CD4-positive, alpha-beta T cell treated with Interleukin-17A for 4 hours (primary cell): Measurements from ENCODE around the gene PRKCE.

ENCODE experiments used
- DNase-seq: peaks from one replicate; pipeline ENCODE4 v3.0.0-alpha.2; 2020; ENCODE audit warnings: mixed read lengths

The PRKCE gene

DNA sequence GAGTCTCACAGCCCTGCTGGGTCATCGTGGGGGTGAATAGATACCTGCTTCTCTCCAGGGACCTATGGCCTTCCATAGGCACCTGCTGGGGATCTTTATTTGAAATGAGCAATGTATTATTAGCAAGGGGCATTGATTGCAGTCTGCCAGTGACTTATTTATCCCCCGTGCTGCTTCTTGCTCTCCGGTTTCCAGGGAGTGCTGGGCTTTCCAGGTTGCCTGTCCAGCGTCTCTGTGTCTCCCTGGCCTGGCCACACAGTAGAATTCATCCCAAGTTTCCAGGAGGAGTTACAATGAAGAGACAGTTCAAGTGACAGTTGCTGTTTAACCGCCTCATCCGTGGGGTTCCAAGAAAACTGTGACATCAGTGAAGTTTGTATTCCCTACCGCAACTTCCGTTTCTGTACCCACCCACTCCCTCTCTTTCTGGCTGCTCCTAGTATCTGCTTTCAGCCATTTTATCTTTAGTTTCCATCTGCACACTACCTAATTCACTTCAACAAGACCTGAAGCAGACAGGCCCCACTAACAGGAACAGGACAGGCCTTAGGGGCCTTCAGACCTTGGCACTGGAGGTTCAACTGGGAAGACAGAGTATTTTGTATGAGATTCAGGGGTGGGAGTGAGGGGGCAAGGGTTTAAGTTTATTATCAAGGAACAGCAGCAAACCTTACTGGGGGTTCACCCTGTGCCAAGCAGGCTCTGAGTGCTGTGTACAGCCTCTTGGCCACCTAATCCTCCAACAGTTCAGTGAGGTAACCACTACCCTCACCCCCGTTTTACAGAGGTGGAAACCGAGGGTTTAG is 134.8 kb downstream of the PRKCE start:
- no peak for DNase-seq

DNA sequence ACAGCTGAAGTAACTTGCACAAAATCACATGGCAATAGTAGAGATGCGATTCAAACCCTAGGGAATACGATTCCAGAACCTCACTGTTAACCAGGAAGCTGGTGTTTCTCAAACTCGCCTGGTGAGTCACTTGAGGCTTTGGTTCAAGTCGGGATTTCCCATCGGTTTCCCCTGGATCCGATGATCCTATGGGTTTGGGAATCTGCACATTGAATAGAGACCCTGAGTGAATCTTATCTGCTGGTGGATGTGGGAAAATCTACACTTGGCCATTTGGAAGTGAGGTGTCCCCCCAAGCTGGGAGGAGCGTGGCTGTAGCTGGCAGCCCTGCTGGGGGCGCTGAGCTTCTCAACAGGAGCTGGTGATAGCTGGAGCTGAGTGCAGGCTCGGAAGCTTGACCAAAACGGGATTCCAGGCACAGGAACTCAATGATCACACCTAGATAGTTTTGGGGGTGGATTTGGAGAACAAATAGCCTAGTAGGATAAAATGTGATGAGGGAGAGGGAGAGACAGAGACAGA is 135.4 kb downstream of the PRKCE start:
- no peak for DNase-seq

DNA sequence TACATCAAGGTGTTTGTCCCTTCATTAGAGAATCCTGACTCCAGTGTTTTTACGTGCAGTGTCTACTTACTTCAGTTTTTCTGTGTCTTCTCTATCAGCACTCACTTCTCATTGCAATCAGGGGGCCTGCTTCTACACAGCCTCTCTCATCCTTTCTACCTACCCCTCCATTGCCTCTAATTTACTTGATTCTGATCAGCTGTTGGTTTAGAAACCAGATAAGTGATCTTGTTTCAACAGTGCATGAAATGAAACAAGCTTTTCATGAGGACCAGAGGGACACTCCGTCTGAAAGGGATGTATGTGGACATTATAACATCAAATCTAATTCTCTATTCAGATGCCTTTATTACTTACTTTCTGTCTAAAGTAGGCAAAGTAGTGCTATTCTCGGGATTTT is 136.9 kb downstream of the PRKCE start:
- no peak for DNase-seq

DNA sequence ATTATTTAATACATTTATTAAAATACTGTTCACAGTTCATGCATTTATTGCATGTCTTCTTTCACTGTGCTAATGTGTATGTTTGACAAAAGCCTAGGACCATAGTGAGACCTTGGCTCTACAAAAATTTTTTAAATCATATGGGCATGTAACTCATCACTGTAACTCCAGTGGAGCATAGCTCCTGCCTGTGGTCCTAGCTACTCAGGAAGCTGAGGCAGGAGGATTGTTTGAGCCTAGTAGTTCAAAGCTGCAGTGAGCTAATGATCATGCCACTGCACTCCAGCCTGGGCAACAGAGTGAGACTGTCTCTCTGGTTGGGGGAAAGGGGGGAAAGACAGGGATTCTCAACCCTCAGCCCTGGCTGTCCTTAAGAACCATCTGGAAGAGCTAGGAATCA is 137.8 kb downstream of the PRKCE start:
- DNase-seq, result no peak

DNA sequence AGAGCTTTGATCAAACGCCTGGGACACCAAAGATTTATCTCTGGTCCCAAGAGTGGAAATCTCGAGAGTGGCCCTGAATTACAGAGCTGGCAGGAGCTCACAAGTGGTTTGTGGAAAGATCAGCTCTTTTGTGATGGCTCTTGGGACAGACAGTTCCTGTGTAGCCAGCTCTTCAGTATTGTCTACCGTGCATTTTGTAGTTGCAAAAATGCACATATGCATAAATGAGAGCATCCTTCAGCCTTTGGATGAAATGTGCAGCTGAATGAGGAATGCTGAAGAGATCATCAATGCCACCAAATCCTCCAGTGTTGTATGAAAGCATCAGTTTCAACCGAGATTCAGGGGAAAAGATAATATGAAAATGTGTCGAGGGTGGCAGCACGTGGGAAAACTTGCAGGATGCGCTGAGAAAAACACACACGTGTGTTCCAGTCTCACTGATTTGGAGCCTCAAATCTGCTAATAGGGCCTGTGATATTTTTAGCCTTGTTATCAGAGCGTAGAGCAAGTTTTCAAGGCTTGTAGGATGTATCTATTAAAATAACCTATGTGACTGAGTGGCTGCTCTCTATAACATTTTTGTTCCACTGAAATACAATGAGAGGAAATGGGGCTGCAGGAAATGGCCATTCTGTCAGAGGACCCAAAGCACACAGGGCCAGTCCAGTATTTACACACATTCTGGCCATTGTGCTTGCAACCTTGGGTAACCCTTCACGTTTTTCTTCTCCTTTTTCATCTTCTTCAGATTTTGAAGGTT is 138.7 kb downstream of the PRKCE start:
- no peak for DNase-seq

DNA sequence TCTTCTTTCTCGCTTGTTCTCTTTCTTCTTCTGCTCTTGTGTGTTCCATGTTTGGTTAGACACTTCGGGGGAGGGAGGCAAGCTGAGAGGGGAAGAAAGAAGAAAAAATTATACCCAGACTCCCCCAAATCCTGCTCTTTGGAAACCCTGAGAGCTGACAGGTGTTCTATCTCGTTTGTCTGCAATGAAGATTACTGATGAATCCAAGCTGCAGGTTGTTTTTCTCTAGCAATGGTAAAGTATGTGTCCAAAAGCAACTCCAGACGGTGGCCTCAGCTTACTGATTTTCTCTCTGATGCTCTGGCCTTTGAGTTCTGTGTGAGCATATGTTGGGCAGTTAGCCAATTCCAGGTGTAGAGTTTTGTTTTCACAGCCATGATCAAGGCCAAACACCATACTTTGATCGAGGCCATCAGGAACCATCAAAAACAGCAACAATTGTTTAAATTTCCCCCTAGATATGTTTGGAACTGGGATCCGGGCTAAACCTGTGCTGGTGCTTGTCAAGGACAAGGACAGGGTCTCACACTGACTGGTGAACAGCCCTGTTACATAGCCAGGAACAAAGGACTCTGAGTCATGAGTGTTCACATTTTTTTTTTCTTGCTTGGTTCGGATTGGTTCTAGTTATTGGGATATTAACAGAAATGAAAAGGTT is 142.0 kb downstream of the PRKCE start:
- DNase-seq, result no peak

DNA sequence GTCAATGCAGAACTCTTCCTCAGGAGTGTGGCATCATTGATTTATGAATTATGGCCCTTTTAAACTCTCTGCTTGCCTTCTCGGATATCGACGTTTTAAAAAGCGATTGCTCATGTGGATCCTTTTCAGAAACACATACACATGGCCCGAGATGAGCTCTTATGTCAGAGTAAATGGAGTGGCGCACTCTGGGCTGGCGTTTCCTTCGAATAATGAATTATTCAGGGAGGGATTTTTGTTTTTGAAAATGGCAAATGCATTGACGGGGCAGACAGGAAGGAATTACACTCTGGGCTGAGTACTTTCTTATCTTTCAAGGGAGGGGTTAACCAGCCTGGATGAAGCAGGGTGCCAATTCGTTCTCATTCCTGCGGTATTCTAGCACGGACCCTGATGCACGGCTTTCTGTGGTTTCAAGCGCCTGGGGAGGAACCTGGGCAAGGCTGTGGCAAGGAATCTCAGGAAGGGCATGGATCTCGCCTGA is 142.7 kb downstream of the PRKCE start:
- no peak for DNase-seq

DNA sequence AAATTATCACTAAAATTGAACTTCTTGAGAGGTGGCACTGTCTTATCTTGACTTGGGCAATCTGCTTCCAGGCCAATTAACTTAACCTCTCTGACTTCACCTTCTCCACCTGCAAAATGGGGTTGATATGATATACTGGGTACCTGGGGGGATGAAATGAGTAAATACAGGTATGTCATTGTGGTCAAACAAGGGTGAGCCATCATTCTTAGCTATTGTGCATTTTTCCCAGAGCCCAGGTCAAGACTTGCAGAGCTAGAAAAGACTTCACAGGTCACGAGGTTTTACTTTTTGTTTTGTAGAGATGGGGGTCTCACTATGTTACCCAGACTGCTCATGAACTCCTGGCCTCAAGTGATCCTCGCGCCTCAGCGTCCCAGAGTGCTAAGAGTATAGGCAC is 145.0 kb downstream of the PRKCE start:
- DNase-seq, result no peak

DNA sequence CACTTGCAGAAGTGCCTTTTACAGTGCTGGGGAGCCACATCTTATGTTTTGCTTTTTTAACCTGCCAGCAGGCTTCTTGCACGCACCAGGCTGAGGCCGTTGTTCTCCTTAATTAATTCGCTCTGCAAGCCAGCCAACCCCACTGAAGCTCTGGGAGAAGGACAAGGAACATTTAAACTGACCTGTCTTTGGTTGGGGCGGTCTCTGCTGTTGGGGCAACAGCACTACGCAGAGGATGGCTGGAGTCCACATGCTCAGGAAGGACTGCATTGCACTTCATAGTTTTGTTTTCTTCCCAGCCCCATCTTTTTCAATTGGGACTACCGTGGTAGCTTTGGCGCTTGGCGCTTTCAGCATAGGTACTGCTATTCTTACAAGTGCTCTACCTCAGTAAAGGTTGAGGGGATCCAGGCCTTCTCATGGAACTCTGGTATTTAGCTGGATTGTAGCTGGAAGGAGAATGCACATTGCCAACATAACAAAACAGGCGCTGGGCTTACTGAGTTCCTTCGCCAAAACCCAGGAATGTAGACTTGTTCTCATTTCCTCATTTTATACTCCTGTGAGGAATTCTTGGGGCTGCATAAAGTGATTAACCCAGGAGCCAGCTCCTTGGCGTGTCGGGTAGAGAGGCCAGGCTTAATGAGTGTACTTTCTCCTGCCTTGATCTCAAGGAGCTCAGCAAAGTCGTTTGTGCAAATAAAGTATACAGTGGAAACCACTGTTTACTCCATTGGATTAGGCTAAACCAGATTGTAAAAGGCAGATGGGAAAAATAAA is 146.2 kb downstream of the PRKCE start:
- no peak for DNase-seq

DNA sequence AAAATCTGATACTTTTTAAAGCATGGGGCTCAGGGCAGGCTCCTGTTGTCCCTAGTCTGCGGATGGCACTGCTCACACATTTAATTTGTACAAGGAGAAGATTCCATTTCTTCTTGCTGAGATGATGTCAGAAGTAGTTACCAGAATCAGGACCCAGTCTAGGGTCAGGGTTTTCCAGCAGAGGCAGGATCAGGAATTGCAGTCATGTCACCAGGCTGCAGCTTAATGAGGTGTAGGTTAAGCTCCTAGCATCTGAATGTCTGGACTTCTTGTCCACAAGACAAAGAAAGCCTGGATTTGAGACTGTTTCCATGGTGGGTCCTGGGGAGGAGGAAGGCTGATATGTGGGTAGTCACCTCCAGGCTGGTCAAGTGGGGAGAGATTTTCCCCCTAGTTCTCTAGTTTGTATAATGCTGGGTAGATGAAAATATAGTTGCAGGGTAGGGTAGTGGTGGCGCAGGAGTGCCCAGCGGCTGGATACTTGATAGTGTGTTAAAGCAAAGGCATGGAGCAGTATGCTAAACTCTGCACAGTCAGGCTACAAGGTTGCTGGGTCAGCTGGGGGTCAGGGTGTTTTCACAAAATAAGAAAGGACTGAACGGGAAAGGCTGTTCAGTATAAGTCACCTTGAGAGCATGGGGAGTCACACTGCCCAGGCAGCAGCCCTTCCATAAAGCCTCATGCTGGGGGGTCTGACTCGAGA is 148.4 kb downstream of the PRKCE start:
- no peak for DNase-seq

DNA sequence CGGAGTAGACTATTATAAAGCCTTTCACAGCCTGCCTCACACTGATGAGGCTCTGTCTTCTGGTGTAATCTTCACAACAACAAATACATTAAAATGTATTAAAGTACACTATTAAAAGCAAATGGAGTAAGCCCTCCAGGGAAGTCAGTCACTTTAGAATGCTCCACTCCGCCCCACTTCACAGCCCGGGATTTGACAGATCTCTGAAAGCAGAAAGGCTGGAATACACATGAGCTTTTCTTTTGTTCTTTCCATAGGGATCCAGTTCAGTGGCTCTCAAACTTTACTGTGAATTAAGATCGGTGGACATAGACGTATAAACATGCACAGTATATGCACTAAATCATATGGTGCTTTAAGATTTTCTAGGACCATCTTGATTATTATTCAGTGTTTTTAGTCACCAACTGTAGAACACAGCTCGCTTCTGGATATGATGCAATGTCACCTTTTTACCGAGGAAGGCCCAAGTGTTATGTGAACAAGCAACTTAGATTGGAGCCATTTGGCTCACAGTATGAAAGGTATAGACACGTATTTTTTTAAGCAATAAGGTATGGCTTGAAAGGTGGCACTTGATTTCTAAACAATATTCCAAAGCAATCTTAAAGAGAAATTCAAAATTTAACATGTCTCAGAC is 151.1 kb downstream of the PRKCE start:
- DNase-seq, result no peak

DNA sequence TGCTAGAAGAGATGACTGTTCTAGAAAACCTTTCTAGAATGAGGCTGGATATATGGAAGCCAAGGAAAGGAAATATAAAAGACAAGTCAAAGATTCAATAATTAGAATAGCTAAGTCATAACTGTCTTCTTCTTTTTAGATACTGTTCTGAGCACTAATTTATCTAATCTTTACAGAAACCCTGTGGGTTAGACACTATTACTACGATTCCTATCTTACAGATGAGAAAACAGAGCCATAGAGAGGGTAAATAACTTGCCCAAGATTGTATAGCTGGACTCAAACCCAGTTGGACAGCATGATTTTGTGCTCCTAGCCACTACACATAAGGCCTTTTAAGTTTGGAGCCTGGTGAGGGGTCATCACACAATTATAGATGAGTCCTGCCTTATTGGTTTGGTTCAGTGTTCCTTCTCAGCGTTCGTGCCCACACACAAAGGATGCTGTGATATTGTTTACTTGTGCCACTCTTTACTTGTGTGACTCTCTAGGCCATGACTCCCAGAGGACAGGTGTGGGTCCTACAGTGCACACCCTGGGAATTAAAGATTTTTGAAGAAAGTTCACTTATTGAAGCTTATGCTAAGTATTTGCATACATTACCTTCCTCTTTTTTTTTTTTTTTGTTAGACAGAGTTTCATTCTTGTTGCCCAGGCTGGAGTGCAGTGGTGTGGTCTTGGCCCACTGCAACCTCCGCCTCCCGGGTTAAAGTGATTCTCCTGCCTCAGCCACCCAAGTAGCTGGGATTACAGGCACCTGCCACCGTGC is 153.7 kb downstream of the PRKCE start:
- no peak for DNase-seq

DNA sequence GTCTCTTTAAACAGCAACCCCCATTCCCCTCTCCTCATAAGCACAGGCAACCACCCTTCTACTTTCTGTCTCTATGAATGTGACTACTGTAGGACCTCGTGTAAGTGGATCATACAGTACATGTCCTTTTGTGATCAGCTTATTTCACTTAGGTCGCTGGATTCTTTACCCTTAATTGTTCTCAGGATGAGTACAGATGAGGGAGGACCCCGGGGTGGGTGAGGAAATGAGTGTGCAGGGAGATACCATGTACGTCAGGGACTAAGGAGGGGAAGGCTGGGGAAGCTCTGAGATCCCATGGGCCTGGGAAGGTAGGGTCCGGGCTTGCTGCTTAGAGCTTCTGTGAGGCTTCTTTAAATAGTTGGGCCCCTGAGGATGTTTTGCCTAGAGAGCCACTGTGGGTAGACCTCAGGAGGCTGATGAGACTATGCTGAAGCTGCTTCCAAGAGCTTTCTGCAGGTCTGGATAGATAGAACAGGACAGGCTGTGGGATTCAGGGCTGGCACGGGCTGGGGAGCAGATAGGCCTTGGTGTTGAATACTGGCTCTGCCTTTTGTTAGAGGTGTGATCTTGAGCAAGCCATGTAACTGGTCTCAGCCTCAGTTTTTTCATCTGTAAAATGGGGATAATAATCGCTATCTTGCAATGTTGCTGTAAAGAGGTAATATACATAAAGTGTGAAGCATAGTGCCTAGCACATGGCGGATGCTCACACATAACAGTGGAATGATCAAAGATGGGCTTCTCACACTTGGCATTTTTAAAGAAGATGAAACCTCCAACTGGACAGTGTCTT is 155.3 kb downstream of the PRKCE start:
- DNase-seq, result no peak

DNA sequence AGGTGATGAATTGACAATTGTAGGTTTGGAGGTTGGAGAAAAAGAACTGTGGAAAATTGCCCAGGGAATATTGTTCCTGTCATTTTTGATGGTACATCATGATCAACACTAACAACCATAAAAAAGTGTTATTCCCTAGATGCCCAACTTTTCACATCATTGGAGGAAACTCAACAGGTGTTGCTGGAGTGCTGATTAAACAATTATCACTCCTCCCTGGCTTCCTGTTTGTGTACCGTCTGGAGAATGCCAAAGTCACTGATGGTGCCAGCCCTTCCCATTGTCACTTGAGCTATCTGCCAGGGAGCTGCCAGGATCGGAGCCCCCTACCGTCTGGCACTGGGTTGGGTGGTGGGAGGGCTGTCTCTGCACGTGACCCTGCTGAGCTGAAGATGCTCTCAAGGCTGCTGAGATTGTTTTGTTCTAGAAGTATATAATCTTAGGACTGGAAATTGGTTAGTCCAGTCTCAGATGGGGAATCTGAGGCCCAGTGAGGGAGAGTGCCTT is 156.9 kb downstream of the PRKCE start:
- DNase-seq, result no peak

DNA sequence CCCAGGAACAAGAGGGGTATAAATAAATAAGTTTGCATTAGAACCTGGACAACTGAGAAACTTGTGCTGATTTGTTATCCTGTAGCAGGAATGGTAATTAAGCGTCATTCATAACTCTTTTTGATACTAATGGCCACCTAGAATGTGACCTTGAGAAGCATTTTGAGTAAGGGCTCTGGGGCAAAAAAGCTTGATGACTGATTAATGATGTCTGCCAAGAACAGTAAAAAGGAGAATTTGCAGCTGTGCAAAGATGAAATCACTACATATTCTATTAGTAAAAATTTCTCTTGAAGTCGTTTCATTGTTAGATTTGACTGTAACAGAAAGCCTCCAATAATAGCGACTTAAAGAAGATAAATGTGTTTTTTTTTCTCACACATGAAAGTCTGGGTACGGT is 157.7 kb downstream of the PRKCE start:
- no peak for DNase-seq

DNA sequence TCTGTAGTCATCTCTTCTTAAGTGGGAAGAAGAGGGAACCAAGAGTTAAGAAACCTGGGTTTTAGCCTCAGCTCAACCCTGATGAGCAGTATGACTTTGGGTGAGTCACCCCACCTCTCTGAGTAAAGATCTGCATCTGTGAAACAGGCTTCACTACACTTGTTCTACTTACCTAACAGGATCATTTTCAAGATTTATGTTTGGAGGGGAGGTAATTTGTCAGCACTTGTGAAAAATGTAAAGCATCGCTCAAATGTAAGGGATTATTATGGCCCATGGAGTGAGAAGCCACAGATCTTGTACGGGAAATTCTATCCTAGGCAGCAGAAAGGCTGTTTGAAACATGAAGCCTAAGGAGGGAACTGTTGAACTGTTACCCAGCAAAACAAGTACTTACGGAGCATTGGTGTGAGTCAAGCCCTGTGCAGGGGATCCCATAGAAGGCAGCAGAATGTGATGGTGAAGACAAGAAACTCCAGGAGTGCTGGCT is 160.6 kb downstream of the PRKCE start:
- no peak for DNase-seq

DNA sequence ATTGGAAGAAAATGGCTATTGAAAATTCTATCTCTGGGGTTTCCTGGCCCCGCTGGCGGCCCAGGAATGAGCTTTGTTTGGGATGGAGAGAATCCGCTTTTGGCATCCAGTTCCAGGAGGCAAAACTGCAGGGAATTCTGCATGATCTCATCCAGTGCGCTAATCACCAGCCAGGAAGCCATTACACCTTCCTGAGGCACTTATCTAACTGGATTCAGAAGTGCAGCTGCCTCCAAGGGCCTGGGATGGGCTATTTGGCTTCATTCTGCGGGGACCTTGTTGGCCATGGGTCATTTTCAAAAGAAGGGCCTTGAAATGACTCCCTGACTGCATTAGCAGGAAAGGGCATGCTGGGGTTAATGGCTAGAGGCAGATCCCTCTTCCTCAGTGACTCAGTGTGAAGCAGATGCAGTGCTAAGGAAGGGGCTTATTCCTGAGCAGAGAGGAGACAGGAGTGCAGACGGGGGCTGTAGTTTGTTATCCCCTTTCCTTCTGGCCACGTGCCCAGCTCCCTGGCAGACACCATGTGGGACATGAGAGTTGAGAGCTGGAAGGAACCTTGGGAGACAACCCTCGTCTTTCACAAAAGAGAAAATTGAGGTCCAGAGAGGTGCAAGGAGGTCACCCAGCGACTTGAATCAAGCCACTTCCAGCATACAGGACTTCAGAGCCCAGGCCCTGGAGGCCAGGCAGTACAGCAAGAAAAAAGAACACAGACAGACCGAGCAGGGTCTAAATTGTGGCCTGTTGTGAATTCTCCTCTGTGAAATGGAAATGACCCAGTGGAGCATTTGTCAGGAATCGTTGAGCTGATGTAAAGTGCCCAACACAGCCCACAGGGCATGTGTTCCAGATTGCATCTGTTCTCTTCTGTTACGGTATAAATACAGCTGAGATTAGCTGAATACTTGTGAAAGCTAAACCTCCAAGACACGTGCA is 161.8 kb downstream of the PRKCE start:
- DNase-seq, result no peak

DNA sequence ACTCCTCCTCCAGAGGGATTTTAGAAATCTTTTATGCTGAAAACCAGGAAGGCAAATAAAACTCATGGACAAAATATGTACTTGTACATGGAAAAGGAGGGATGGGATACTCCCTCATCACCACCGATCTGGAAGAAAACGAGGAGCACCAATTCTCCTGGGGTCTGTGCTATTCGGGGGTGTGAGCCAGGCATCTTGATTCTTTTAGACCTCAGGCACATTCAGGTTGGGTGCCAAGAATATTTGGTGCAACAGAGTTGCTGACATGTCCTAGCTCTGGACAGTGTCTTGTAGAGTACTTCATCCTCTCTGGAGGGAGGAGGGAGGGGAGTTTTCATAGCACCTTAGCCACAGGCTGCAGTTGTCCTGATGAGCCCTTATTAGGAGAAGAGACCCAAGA is 163.0 kb downstream of the PRKCE start:
- no peak for DNase-seq
